Panc1 (cell line): ENCODE measurements around the gene PDP2. TPM values are rescaled to one million over a fixed set of nuclear protein-coding genes. Genes with fewer than 3 reads are reported as not detected.

Source experiments
- ATAC-seq: fragments of 200-7000 bp; cut with Tn5 transposase; 2 replicates; pipeline ENCODE4 v1.9.1; 2020; ENCODE audit warnings: mild to moderate bottlenecking, moderate library complexity
- BruUV-seq: library from RNA; stranded (reverse); fragments of 400-500 nt; replicated peaks from 2 replicates; lab custom pipeline; 2021; lab: Mats Ljungman, UMichigan
- CTCF ChIA-PET: fragments of 300-600 bp; sonication (Branson Sonifier 250); formaldehyde crosslinking; loops from one replicate; lab custom pipeline; 2022; ENCODE audit warnings: antibody characterized with exemption; lab: Charles Lee
- POLR2A ChIA-PET: fragments of 300-600 bp; sonication (Branson Sonifier 250); formaldehyde crosslinking; loops from one replicate; lab custom pipeline; 2022; ENCODE audit warnings: antibody characterized with exemption; lab: Charles Lee
- DNase-seq: peaks from one replicate; pipeline ENCODE4 v3.0.0-alpha.2; 2010; ENCODE audit warnings: low read depth, low spot score
- H3K27ac ChIP-seq: 2 replicates; pipeline ENCODE4 v1.5.1; 2011; ENCODE audit warnings: mild to moderate bottlenecking, low read length, inconsistent platforms
- H3K27me3 ChIP-seq: fragments of 200-500 bp; sonication (Bioruptor generic); 2 replicates; pipeline ENCODE4 v1.6.0; 2014; ENCODE audit warnings: low read length, inconsistent platforms; ENCODE audit not compliant: control insufficient read depth, insufficient read depth
- H3K36me3 ChIP-seq: fragments of 200-500 bp; sonication (Bioruptor generic); 2 replicates; pipeline ENCODE4 v1.5.1; 2014; ENCODE audit warnings: inconsistent platforms, mild to moderate bottlenecking, low read length, moderate library complexity; ENCODE audit not compliant: control insufficient read depth, insufficient read depth
- H3K4me1 ChIP-seq: 2 replicates; pipeline ENCODE4 v1.5.1; 2011; ENCODE audit warnings: inconsistent platforms, mild to moderate bottlenecking, low read length, moderate library complexity; ENCODE audit not compliant: control insufficient read depth, insufficient read depth
- H3K4me3 ChIP-seq, 2 experiments: 2 replicates each; pipeline ENCODE4 v1.5.1; 2011 to 2012; ENCODE audit warnings: low read depth in 2 of 2, low read length in 2 of 2, mild to moderate bottlenecking in 2 of 2, inconsistent platforms in 1 of 2, moderate library complexity in 1 of 2
- H3K9me3 ChIP-seq: fragments of 200-500 bp; sonication (Bioruptor generic); 2 replicates; pipeline ENCODE4 v1.5.1; 2014; ENCODE audit warnings: low read depth, mild to moderate bottlenecking, inconsistent platforms, low read length, moderate library complexity; ENCODE audit not compliant: control insufficient read depth, insufficient read depth
- CTCF ChIP-seq: fragments of 450-650 bp; IDR thresholded peaks from 2 replicates; pipeline ENCODE4 v1.5.1; 2017; ENCODE audit warnings: mild to moderate bottlenecking
- POLR2AphosphoS5 ChIP-seq: IDR thresholded peaks from 2 replicates; pipeline ENCODE4 v1.6.1; 2012; ENCODE audit warnings: mild to moderate bottlenecking, low read depth, low read length, moderate library complexity
- REST ChIP-seq, 2 experiments: IDR thresholded peaks; 2 replicates each; pipeline ENCODE4 v1.6.1; 2011 to 2012; ENCODE audit warnings: low read depth in 2 of 2, control low read depth in 1 of 2, low read length in 1 of 2, mild to moderate bottlenecking in 1 of 2, moderate library complexity in 1 of 2; ENCODE audit not compliant: insufficient read depth in 1 of 2
- SIN3A ChIP-seq: IDR thresholded peaks from 2 replicates; pipeline ENCODE4 v1.6.1; 2012; ENCODE audit warnings: low read depth, mild to moderate bottlenecking, low read length, moderate library complexity, borderline replicate concordance; ENCODE audit not compliant: insufficient read depth
- TCF7L2 ChIP-seq: IDR thresholded peaks from 2 replicates; pipeline ENCODE4 v1.6.1; 2011; ENCODE audit warnings: mild to moderate bottlenecking, low read depth, low read length, inconsistent platforms
- in situ Hi-C: cut with HindIII; loops from 2 replicates; pipeline ENCODE4 v1.10.0; 2016; ENCODE audit warnings: low sequenced_read_pairs, low pct_unique_long_range_greater_than_20kb
- intact Hi-C: fragments of 100-400 bp; cut with micrococcal nuclease; formaldehyde crosslinking; loops from one replicate; pipeline ENCODE4 v1.10.0; 2022; ENCODE audit not compliant: unreplicated experiment
- total RNA-seq: library from RNA; stranded (reverse); gene quantifications from one replicate; pipeline ENCODE4 v1.2.1, GENCODE V29; 2021; ENCODE audit not compliant: unreplicated experiment

Gene PDP2
- total RNA-seq, 1 experiment from 2014 or later, result 15.9 TPM

GRCh38 chr16:66937725-66938337 lies 57.5 kb downstream of the PDP2 start:
- no peaks in the 10 kb centered on the region for H3K9me3 ChIP-seq
- BruUV-seq, result no TSS peak
- H3K4me3 ChIP-seq, result no peak overlapping the region
- peaks cover 3% of the 10 kb centered on the region for H3K4me1 ChIP-seq
- H3K36me3 ChIP-seq, result peaks cover 8% of the 10 kb centered on the region; the same call in 1 of the 2 replicates
- POLR2A ChIA-PET, result no interaction called here
- no peak overlapping the region for H3K27ac ChIP-seq
- intact Hi-C loops, result no loop called here
- ATAC-seq, result no peak
- CTCF ChIA-PET, result no interaction called here
- H3K27me3 ChIP-seq, result no peaks in the 10 kb centered on the region
- in situ Hi-C loops, result no loop called here
- no peak for TF ChIP-seq POLR2AphosphoS5
- no peak for TF ChIP-seq TCF7L2
- no peak for TF ChIP-seq CTCF
- TF ChIP-seq REST (IDR thresholded peaks at IDR 0.05; ENCODE audit: insufficient read depth in 1 of 2, low read depth in 2 of 2, low read length in 1 of 2), result no peak
- no peak for TF ChIP-seq SIN3A
- DNase-seq, result no peak

GRCh38 chr16:66939366-66939765 lies 59.1 kb downstream of the PDP2 start:
- no TSS peak for BruUV-seq
- CTCF ChIA-PET, result no interaction called here

More at GRCh38 chr16:66939366-66939765, 59.1 kb downstream of the PDP2 start:
- no peak overlapping the region for H3K4me3 ChIP-seq
- intact Hi-C loops (no loop called here), in situ Hi-C loops (no loop called here)
- ATAC-seq (no peak), DNase-seq (no peak)
- TF ChIP-seq TCF7L2, result no peak
- TF ChIP-seq POLR2AphosphoS5, result no peak
- TF ChIP-seq CTCF, result no peak
- no peak for TF ChIP-seq REST (IDR thresholded peaks at IDR 0.05; ENCODE audit: insufficient read depth in 1 of 2, low read depth in 2 of 2, low read length in 1 of 2)
- no peak for TF ChIP-seq SIN3A
- no peaks in the 10 kb centered on the region for H3K27me3 ChIP-seq
- no peaks in the 10 kb centered on the region for H3K9me3 ChIP-seq
- peaks cover 3% of the 10 kb centered on the region for H3K4me1 ChIP-seq
- POLR2A ChIA-PET, result no interaction called here
- H3K36me3 ChIP-seq, result no peaks in the 10 kb centered on the region
- H3K27ac ChIP-seq, result no peak overlapping the region
